HPDE6-E6E7 (cell line): ENCODE data around the gene NFAM1.

Source experiments
- DNase-seq: peaks from one replicate; pipeline ENCODE4 v3.0.0; 2011; ENCODE audit warnings: missing footprints; ENCODE audit errors: extremely low spot score

Gene NFAM1

GRCh38 chr22:42416671-42417230 is 15.5 kb downstream of the NFAM1 start:
- DNase-seq = no peak

- no peak for DNase-seq
Measured at GRCh38 chr22:42414565-42415303, 17.5 kb downstream of the NFAM1 start.

- DNase-seq = no peak
Measured at GRCh38 chr22:42414021-42414420, 18.2 kb downstream of the NFAM1 start.

- DNase-seq = no peak
Measured at GRCh38 chr22:42412744-42413333, 19.4 kb downstream of the NFAM1 start.

GRCh38 chr22:42410708-42411107 is 21.5 kb downstream of the NFAM1 start:
- DNase-seq = no peak

GRCh38 chr22:42408810-42409529 is 23.2 kb downstream of the NFAM1 start:
- DNase-seq = no peak

- no peak for DNase-seq
Measured at GRCh38 chr22:42408276-42408675, 23.9 kb downstream of the NFAM1 start.

- DNase-seq = no peak
Measured at GRCh38 chr22:42404266-42404665, 27.9 kb downstream of the NFAM1 start.

GRCh38 chr22:42401535-42402334 is 30.5 kb downstream of the NFAM1 start:
- no peak for DNase-seq

GRCh38 chr22:42400811-42401534 is 31.2 kb downstream of the NFAM1 start:
- DNase-seq = no peak

- DNase-seq = no peak
Measured at GRCh38 chr22:42399315-42400271, 32.6 kb downstream of the NFAM1 start.

- no peak for DNase-seq
Measured at GRCh38 chr22:42397332-42398249, 34.6 kb downstream of the NFAM1 start.

GRCh38 chr22:42396621-42397331 is 35.4 kb downstream of the NFAM1 start:
- DNase-seq = peak; percentile 21

GRCh38 chr22:42389143-42389542 is 43.1 kb downstream of the NFAM1 start:
- DNase-seq = peak; percentile 72

- DNase-seq = peak; percentile 33
Measured at GRCh38 chr22:42388130-42388797, 43.9 kb downstream of the NFAM1 start.

GRCh38 chr22:42387631-42388030 is 44.6 kb downstream of the NFAM1 start:
- DNase-seq = no peak

- no peak for DNase-seq
Measured at GRCh38 chr22:42385696-42386095, 46.5 kb downstream of the NFAM1 start.

GRCh38 chr22:42384506-42384905 is 47.7 kb downstream of the NFAM1 start:
- DNase-seq = no peak
